ENCODE measurements around the gene GPA33.

GPA33 gene

GRCh38 chr1:167066333-167067122 is 23.6 kb downstream of the GPA33 start:
- in situ Hi-C loops (cut with HindIII; ENCODE audit: low sequenced_read_pairs): loop anchor here (25.0 kb wide), 1 partner anchor 346 kb away; no protein-coding TSS in a partner anchor
- DNase-seq (ENCODE audit: low read depth): peak; percentile 13
- peak overlapping the region; percentile 32 for H3K4me3 ChIP-seq (ENCODE audit: low read depth, low read length)
- peak; percentile 96 for TF ChIP-seq CTCF (IDR thresholded peaks at IDR 0.05; ENCODE audit: low read depth, low read length, missing control alignments)

GRCh38 chr1:167065471-167065870 is 24.7 kb downstream of the GPA33 start:
- DNase-seq (ENCODE audit: low read depth): no peak
- in situ Hi-C loops (cut with HindIII; ENCODE audit: low sequenced_read_pairs): loop anchor here (25.0 kb wide), 1 partner anchor 347 kb away; no protein-coding TSS in a partner anchor
- no peak overlapping the region for H3K4me3 ChIP-seq (ENCODE audit: low read depth, low read length)
- TF ChIP-seq CTCF (IDR thresholded peaks at IDR 0.05; ENCODE audit: low read depth, low read length, missing control alignments): no peak

GRCh38 chr1:167064621-167065020 is 25.6 kb downstream of the GPA33 start:
- no peak for TF ChIP-seq CTCF (IDR thresholded peaks at IDR 0.05; ENCODE audit: low read depth, low read length, missing control alignments)
- no peak for DNase-seq (ENCODE audit: low read depth)
- in situ Hi-C loops (cut with HindIII; ENCODE audit: low sequenced_read_pairs): loop anchor here (25.0 kb wide), 1 partner anchor 348 kb away; no protein-coding TSS in a partner anchor
- no peak overlapping the region for H3K4me3 ChIP-seq (ENCODE audit: low read depth, low read length)

- in situ Hi-C loops (cut with HindIII; ENCODE audit: low sequenced_read_pairs): loop anchor here (25.0 kb wide), 1 partner anchor 351 kb away; no protein-coding TSS in a partner anchor
- no peak for TF ChIP-seq CTCF (IDR thresholded peaks at IDR 0.05; ENCODE audit: low read depth, low read length, missing control alignments)
Observed at GRCh38 chr1:167061073-167061464, 29.1 kb downstream of the GPA33 start.

GRCh38 chr1:167060141-167061072 is 29.8 kb downstream of the GPA33 start:
- in situ Hi-C loops (cut with HindIII; ENCODE audit: low sequenced_read_pairs): loop anchor here (25.0 kb wide), 1 partner anchor 352 kb away; no protein-coding TSS in a partner anchor
- DNase-seq (ENCODE audit: low read depth): no peak
- peak; percentile 66 for TF ChIP-seq CTCF (IDR thresholded peaks at IDR 0.05; ENCODE audit: low read depth, low read length, missing control alignments)
- H3K4me3 ChIP-seq (ENCODE audit: low read depth, low read length): no peak overlapping the region

More at GRCh38 chr1:167061073-167061464, 29.1 kb downstream of the GPA33 start:
- H3K4me3 ChIP-seq (ENCODE audit: low read depth, low read length): no peak overlapping the region
- no peak for DNase-seq (ENCODE audit: low read depth)

GRCh38 chr1:167059809-167060107 is 30.4 kb downstream of the GPA33 start:
- no peak for DNase-seq (ENCODE audit: low read depth)
- no peak overlapping the region for H3K4me3 ChIP-seq (ENCODE audit: low read depth, low read length)
- in situ Hi-C loops (cut with HindIII; ENCODE audit: low sequenced_read_pairs): loop anchor here (10.0 to 25.0 kb wide), 2 partner anchors 155 to 353 kb away; no protein-coding TSS in a partner anchor
- TF ChIP-seq CTCF (IDR thresholded peaks at IDR 0.05; ENCODE audit: low read depth, low read length, missing control alignments): no peak
